ENCODE measurements around the gene ZBTB7C. TPM values are rescaled to one million over a fixed set of nuclear protein-coding genes. Genes with fewer than 3 reads are reported as not detected.

Gene ZBTB7C
- total and polyA plus RNA-seq, 2 of the 8 experiments (the other 6 are each of a cell fraction or from before 2014, with no cell fraction given), result 0.15 to 0.45 TPM

DNA sequence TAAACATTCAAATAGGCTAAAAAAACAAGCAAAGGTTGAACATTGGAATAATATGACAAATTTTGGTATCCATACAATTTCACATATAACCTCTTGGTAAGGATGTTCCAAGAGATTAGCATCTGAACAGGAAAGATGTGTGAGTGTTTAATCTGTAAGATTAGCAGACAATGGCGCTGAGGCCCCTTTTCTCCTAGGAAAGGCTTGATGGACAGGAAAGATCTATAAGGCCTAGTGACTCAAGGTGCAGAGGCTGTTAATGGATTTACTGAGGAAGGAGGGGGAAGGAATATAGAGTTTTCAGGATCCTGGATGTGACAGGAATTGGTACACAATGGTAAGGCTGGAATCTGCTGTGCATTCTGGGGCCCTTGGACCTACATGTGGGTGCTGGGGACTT is 430.6 kb downstream of the ZBTB7C start:
- no peak overlapping the region for H4K91ac ChIP-seq (replicated peaks; ENCODE audit: insufficient read length, low read length)
- no peak overlapping the region for H2BK5ac ChIP-seq (ENCODE audit: low read depth, low read length)
- H3K27me3 ChIP-seq (replicated peaks in 1 of 4; ENCODE audit: control insufficient read depth in 3 of 4, extremely low read depth in 1 of 4, insufficient read depth in 3 of 4, low read length in 3 of 4), result no peaks in the 10 kb centered on the region
- no peak overlapping the region for H4K8ac ChIP-seq (ENCODE audit: extremely low read depth, insufficient read depth, low read length)
- no peak overlapping the region for H3K14ac ChIP-seq (ENCODE audit: insufficient read length)
- POLR2A ChIA-PET (ENCODE audit: partially characterized antibody), result interaction anchor here (0.8 kb wide), 1 partner anchor 10 kb away, joined by 5 read pairs; no protein-coding TSS in a partner anchor
- FAIRE-seq, result no peak
- H3K79me1 ChIP-seq (ENCODE audit: low read depth, low read length), result no peaks in the 10 kb centered on the region
- no peaks in the 10 kb centered on the region for H3K36me3 ChIP-seq (ENCODE audit: control insufficient read depth in 2 of 4, insufficient read depth in 4 of 4, low read length in 3 of 4)
- CTCF ChIA-PET (ENCODE audit: partially characterized antibody), result interaction anchor here (0.6 to 1.7 kb wide), 2 partner anchors 8 to 19 kb away, joined by 3 to 7 read pairs; no protein-coding TSS in a partner anchor
- no peak for DNase-seq (ENCODE audit: low read depth in 1 of 2, low spot score in 2 of 2)
- H3K4me3 ChIP-seq (ENCODE audit: extremely low read depth in 1 of 4, insufficient read depth in 2 of 4, low read depth in 3 of 4, low read length in 4 of 4), result no peak overlapping the region
- H3K27ac ChIP-seq (ENCODE audit: low read depth, low read length), result no peak overlapping the region
- H3K23ac ChIP-seq (ENCODE audit: insufficient read length), result no peak overlapping the region
- H3K56ac ChIP-seq (replicated peaks; ENCODE audit: insufficient read length, low read depth, low read length), result no peak overlapping the region
- H2BK20ac ChIP-seq (ENCODE audit: low read length), result no peak overlapping the region
- H3K9me3 ChIP-seq (ENCODE audit: insufficient read depth in 2 of 2, low read depth in 1 of 2, low read length in 1 of 2), result no peaks in the 10 kb centered on the region; a peak in 1 of 4 replicates
- H2BK120ac ChIP-seq (replicated peaks; ENCODE audit: low read depth, low read length), result no peak overlapping the region
- no peak overlapping the region for H4K5ac ChIP-seq (ENCODE audit: insufficient read length, low read depth, low read length)
- no peak overlapping the region for H3K9ac ChIP-seq (replicated peaks in 1 of 4; ENCODE audit: extremely low read depth in 1 of 4, low read depth in 3 of 4, low read length in 3 of 4)
- H2BK15ac ChIP-seq (ENCODE audit: low read length), result no peak overlapping the region
- H4K20me1 ChIP-seq (replicated peaks in 1 of 2; ENCODE audit: control insufficient read depth in 1 of 2, insufficient read depth in 2 of 2, low read length in 2 of 2), result no peaks in the 10 kb centered on the region
- no peaks in the 10 kb centered on the region for H3K79me2 ChIP-seq (ENCODE audit: control insufficient read depth in 1 of 2, insufficient read depth in 2 of 2, low read length in 2 of 2)
- no peak overlapping the region for H2AK5ac ChIP-seq (ENCODE audit: low read depth, low read length)
- peaks cover 2 to 23% (median 14%) of the 10 kb centered on the region in 4 experiments; a peak in 4 of 7 replicates for H3K4me1 ChIP-seq (replicated peaks in 1 of 4; ENCODE audit: control insufficient read depth in 3 of 4, insufficient read depth in 4 of 4, low read length in 3 of 4)
- H3K4ac ChIP-seq (replicated peaks; ENCODE audit: insufficient read length, low read depth, low read length), result no peak overlapping the region
- WGBS, 2 experiments (ENCODE audit: extremely low coverage in 1 of 2, insufficient coverage in 1 of 2, insufficient read length in 1 of 2, insufficient replicate concordance in 2 of 2, low coverage in 1 of 2, low lambda C conversion rate in 2 of 2, missing lambda C conversion rate in 1 of 2), result 75% methylated on average over 1 of the region's 1 CpG; no CpG with 5 or more reads in 1 of the 2 experiments
- no peak overlapping the region for H2AFZ ChIP-seq (ENCODE audit: low read length)
- H3K18ac ChIP-seq (ENCODE audit: extremely low read depth, low read length), result no peak overlapping the region
- H2BK12ac ChIP-seq (ENCODE audit: low read depth, low read length), result no peak overlapping the region
- H3K23me2 ChIP-seq (ENCODE audit: low read depth, low read length), result no peaks in the 10 kb centered on the region
- H3K4me2 ChIP-seq (ENCODE audit: insufficient read depth in 1 of 2, low read depth in 2 of 2, low read length in 2 of 2), result no peak overlapping the region
- TF ChIP-seq CREB1 (IDR thresholded peaks at IDR 0.05) (no peak), POLR2AphosphoS5 (IDR thresholded peaks at IDR 0.05; ENCODE audit: low read depth, low read length) (no peak), HDAC6 (IDR thresholded peaks at IDR 0.05; ENCODE audit: low read depth, low read length) (no peak), TBP (IDR thresholded peaks at IDR 0.05; ENCODE audit: low read depth, low read length) (no peak), TAF7 (optimal IDR thresholded peaks at IDR 0.05; ENCODE audit: borderline replicate concordance, low read depth, low read length) (no peak), MAFK (IDR thresholded peaks at IDR 0.05; ENCODE audit: low read depth, low read length) (no peak), CTBP2 (IDR thresholded peaks at IDR 0.05; ENCODE audit: borderline replicate concordance, insufficient read depth, insufficient read length, low read length) (no peak), TEAD4 (IDR thresholded peaks at IDR 0.05; ENCODE audit: low read depth, low read length) (no peak), CHD2 (IDR thresholded peaks at IDR 0.05; ENCODE audit: low read length) (no peak), SIX5 (IDR thresholded peaks at IDR 0.05; ENCODE audit: low read depth, low read length) (no peak), ASH2L (IDR thresholded peaks at IDR 0.05; ENCODE audit: low read length) (no peak), EP300 (IDR thresholded peaks at IDR 0.05; ENCODE audit: borderline replicate concordance in 1 of 2, low read depth in 2 of 2, low read length in 2 of 2) (no peak), JUN (IDR thresholded peaks at IDR 0.05; ENCODE audit: low read depth, low read length) (no peak)
- TF ChIP-seq, protein P1, sequence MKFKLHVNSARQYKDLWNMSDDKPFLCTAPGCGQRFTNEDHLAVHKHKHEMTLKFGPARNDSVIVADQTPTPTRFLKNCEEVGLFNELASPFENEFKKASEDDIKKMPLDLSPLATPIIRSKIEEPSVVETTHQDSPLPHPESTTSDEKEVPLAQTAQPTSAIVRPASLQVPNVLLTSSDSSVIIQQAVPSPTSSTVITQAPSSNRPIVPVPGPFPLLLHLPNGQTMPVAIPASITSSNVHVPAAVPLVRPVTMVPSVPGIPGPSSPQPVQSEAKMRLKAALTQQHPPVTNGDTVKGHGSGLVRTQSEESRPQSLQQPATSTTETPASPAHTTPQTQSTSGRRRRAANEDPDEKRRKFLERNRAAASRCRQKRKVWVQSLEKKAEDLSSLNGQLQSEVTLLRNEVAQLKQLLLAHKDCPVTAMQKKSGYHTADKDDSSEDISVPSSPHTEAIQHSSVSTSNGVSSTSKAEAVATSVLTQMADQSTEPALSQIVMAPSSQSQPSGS (IDR thresholded peaks at IDR 0.05; ENCODE audit: low read length), result no peak
